Measurements from ENCODE around the gene MXRA7.

MXRA7 gene

GRCh38 chr17:76635659-76636360 is 75.0 kb downstream of the MXRA7 start:
- no peak overlapping the region for H3K4me3 ChIP-seq (ENCODE audit: low read length)
- no peak for DNase-seq (ENCODE audit: low read depth, low spot score)

GRCh38 chr17:76635039-76635438 is 75.7 kb downstream of the MXRA7 start:
- no peak for DNase-seq (ENCODE audit: low read depth, low spot score)
- no peak overlapping the region for H3K4me3 ChIP-seq (ENCODE audit: low read length)

GRCh38 chr17:76633628-76634328 is 77.0 kb downstream of the MXRA7 start:
- no peak overlapping the region for H3K4me3 ChIP-seq (ENCODE audit: low read length)
- no peak for DNase-seq (ENCODE audit: low read depth, low spot score)

- no peak overlapping the region for H3K4me3 ChIP-seq (ENCODE audit: low read length)
- DNase-seq (ENCODE audit: low read depth, low spot score), result no peak
These were observed 78.8 kb downstream of the MXRA7 start for GRCh38 chr17:76631821-76632565.

GRCh38 chr17:76630151-76630550 is 80.6 kb downstream of the MXRA7 start:
- DNase-seq (ENCODE audit: low read depth, low spot score), result no peak
- H3K4me3 ChIP-seq (ENCODE audit: low read length), result no peak overlapping the region
